GM18873 (cell line): Measurements from ENCODE around the gene TBC1D17.

Experiments
- ATAC-seq: cut with Tn5 transposase; IDR thresholded peaks from one replicate; pipeline ENCODE4 v1.9.1; 2021; ENCODE audit warnings: mild to moderate bottlenecking, moderate library complexity, moderate number of reproducible peaks; ENCODE audit not compliant: unreplicated experiment, low FRiP score

Gene TBC1D17

DNA sequence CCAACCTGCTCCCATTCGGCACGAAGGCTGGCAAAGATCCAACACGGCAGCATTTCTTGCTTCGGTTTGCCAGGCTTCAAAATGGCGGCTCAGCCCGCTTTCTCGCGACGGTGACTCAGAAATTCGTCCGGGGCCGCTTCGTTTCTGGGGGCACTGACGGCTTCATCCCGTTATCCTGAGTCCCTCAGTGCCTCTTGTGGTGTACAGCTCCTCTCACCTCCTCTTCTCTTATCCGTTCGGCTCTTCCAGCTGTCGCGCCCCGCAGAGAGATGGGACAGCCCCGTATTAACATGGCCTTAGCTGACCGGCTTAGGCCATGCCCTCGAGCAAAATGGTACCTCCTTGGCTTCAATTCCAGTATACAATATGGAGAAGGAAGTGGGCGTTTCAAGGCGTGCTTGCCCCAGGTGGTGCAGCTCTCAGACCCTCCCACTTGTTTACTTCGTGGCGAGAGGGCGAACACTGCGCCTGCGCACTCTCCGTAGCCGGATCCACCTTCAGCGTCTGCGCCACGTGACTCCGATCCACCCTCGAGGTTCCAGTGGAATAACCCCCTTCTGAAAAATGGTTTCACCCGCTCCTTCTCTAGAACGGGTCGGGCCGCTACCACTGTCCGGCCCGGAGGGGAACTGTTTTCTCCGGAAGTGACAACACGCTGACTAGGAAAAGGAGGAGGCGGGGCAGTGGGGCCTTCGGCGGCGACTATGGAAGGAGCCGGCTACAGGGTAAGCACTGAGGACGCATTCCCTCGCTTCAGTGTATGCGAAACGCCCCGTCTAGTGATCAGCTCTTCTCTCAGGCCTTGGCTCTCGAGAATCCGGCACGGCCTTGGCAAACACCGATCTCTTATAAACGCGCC lies at the start of gene TBC1D17, which contains the start of gene AKT1S1:
Gene TBC1D17 (plus strand): TSS at position 683 of the 859 bp plus-strand sequence. CDS start 22 bp downstream, at position 705.
Gene AKT1S1 (minus strand): TSS at position 336 of the 859 bp plus-strand sequence. CDS start 4,060 bp downstream, outside the sequence.
- ATAC-seq: peak; percentile 54

- ATAC-seq: no peak
Observed at GRCh38 chr19:49829200-49829599, 48.3 kb upstream of the TBC1D17 start.

- no peak for ATAC-seq
Observed at GRCh38 chr19:49829721-49830120, 47.8 kb upstream of the TBC1D17 start.

GRCh38 chr19:49830766-49831165 lies 46.7 kb upstream of the TBC1D17 start:
- ATAC-seq: no peak

DNA sequence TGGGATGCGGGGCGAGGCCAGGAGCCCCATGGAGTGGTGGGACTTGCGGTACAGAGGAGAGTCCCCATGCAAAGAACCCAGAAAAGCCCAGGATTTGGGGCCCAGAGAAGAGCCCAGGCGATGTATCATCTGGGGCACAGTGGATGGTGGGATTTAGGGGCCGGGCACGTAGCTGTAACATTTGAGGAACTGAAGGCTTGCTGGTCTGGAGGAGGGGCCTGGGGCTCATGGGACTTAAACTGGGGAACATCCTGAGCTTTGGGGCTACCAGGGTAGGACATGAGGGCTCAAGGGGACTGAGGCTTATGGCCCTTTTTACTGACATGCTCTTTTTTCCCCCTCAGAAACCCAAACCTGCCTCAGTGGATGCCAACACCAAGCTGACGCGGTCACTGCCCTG lies 45.9 kb upstream of the TBC1D17 start:
- ATAC-seq: no peak

DNA sequence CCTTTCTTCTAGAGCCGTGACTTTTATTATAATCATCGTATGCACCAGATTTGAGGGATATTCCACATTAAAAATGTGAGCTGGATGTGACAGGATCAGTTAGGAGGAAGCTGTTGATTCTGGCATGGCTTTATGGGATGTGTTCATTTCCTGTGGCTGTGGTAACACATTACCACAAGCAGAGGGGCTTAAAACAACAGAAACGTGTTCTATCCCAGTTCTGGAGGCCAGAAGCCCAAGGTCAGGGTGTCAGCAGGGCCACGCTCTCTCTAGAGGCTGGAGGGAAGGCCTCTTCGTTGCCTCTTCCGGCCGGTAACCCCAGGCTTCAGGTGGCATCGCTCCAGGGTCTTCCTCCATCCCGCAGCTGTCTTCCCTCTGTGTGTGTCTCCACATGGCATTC lies 44.9 kb upstream of the TBC1D17 start:
- ATAC-seq: no peak

DNA sequence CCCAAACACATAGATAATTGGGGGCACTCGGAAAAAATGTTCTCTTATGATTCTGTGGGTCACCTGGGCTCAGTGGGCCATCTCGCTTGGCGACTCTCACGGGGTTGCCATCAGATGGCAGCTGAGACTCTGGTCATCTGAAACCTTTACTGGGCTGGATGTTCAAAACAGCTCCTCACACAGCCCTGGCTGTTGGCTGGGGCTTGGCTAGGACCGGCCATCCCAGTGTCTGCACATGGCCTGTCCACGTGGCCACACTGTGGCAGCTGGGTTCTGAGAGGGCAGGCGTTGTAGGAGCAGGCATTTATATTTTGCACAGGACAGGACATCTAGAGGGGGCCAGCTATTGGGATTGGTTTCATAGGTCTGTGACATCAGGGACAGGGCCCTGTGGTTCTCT lies 43.9 kb upstream of the TBC1D17 start:
- ATAC-seq: no peak

DNA sequence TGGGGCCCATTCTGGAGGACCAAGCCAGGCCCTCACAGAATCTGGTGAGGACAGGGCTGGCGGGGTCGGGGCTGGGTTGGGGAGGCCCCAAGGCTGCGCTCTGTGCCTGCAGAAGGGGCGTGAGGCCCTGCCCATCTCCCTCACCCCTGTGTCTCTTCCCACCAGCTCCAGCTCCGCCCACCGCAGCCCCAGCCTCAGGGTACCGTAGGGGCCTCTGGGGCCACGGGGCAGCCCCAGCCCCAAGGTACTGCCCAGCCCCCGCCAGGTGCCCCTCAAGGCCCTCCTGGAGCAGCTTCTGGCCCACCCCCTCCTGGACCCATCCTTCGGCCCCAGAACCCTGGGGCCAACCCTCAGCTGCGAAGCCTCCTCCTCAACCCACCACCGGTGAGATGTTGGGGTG lies 41.9 kb upstream of the TBC1D17 start:
- ATAC-seq: no peak

- no peak for ATAC-seq
Observed at GRCh38 chr19:49836176-49837008, 41.1 kb upstream of the TBC1D17 start.

GRCh38 chr19:49837009-49837310 lies 40.5 kb upstream of the TBC1D17 start:
- no peak for ATAC-seq

- ATAC-seq: no peak
Observed at GRCh38 chr19:49837425-49837824, 40.1 kb upstream of the TBC1D17 start.

- ATAC-seq: no peak
Observed at GRCh38 chr19:49838885-49839588, 38.5 kb upstream of the TBC1D17 start.

DNA sequence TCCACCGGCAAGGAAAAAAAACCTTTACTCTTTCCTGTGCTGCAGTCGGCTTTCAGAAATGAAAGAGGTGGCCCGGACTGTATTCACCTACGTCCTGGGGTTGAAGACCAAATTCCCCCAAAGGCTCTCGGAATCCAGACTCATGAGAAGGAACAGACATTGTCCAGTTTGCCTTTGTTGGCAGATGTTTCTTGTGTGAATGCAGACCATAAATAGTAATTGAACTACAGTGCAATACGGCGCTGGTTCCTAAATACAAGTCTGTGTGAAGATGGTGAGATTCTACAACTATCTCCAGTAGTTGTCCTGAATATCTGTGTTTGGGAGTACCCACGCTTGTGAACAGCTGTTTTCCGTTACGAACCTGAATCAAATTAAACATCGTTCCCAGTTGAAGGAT lies 37.8 kb upstream of the TBC1D17 start:
- no peak for ATAC-seq

DNA sequence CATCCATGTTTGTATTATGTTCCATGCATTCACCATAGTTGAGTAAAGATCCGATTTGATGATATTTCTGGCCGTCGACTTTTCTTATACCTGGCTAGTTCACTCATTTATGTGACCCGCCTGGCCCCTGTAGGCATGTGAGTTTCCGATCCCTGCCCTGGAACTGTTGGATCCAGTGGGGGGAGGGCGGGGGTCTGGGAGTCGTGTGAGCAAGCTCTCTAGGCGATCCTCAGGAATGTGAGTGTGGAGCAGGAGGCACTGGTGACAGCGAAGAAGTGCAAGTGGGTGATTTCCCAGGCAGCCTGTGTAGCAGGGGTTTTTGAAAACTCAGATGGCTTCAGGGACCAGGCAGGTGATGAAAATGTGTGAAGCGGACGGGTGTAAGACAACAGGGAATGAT lies 37.2 kb upstream of the TBC1D17 start:
- ATAC-seq: no peak

GRCh38 chr19:49840736-49841249 lies 36.7 kb upstream of the TBC1D17 start:
- no peak for ATAC-seq

- no peak for ATAC-seq
Observed at GRCh38 chr19:49843265-49843664, 34.2 kb upstream of the TBC1D17 start.

DNA sequence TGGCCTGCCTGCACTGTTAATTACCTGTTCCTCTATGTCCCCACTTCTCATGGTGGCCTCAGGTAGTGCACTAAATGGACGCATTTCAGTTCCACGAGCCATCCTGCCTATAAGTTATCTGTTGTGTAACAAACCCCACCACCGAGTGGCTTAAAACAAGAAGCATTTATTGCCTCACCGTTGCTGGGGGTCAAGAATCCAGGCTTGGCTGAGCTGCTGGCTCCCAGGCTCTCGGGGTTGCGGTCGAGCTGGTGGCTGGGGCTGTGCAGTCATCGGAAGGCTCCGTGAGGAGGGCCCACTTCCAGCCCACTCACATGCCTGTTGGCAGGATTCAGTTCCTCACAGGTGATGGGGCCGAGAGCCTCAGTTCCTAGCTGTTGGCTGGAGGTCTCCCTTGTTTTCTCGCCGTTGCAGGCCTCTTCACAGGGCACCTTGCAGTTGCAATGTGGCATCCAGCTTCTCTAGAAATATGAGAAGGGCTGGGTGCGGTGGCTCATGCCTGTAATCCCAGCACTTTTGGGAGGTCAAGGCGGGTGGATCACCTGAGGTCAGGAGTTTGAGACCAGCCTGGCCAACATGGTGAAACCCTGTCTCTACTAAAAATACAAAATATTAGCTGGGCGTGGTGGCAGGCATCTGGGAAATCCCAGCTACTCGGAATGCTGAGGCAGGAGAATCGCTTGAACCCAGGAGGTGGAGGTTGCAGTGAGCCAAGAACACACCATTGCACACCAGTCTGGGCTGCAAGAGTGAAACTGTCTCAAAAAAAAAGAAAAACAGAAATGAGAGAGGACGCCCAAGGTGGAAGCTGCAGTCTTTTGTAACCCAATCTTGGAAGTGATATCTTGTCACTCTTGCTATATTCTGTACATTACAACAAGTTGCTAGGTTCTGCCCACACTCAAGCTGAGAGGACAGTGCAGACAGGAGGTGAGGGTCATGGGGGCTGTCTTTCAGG lies 33.1 kb upstream of the TBC1D17 start:
- no peak for ATAC-seq

- ATAC-seq: no peak
Observed at GRCh38 chr19:49845414-49845813, 32.1 kb upstream of the TBC1D17 start.

DNA sequence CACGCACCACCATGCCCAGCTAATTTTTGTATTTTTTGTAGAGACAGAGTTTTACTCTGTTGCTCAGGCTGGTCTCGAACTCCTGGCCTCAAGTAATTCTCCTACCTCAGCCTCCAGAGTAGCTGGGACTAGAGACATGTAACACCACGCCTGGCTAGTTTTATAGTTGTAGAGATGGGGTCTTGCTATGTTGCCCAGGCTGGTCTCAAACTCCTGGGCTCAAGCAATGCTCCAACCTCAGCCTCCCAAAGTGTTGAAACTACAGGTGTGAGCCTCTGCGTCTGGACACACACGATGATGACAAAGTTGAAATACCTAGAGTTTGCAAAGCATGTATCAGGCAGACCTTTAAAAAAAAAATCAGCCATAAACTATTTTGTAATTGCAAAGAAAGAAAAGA lies 31.1 kb upstream of the TBC1D17 start:
- ATAC-seq: no peak
